HG03045 (cell line): ENCODE data around the gene CCDC183.
A peak's percentile ranks its signal among the peaks of the same experiment; 100 is the strongest.

Experiments used
- ATAC-seq: cut with Tn5 transposase; IDR thresholded peaks from one replicate; pipeline ENCODE4 v1.9.1; 2021; ENCODE audit warnings: mild to moderate bottlenecking, moderate library complexity; ENCODE audit not compliant: unreplicated experiment

The CCDC183 gene

GRCh38 chr9:136847826-136848392, 51.8 kb downstream of the CCDC183 start:
- no peak for ATAC-seq

GRCh38 chr9:136848393-136849037, 52.4 kb downstream of the CCDC183 start:
- ATAC-seq = peak; percentile 6

DNA sequence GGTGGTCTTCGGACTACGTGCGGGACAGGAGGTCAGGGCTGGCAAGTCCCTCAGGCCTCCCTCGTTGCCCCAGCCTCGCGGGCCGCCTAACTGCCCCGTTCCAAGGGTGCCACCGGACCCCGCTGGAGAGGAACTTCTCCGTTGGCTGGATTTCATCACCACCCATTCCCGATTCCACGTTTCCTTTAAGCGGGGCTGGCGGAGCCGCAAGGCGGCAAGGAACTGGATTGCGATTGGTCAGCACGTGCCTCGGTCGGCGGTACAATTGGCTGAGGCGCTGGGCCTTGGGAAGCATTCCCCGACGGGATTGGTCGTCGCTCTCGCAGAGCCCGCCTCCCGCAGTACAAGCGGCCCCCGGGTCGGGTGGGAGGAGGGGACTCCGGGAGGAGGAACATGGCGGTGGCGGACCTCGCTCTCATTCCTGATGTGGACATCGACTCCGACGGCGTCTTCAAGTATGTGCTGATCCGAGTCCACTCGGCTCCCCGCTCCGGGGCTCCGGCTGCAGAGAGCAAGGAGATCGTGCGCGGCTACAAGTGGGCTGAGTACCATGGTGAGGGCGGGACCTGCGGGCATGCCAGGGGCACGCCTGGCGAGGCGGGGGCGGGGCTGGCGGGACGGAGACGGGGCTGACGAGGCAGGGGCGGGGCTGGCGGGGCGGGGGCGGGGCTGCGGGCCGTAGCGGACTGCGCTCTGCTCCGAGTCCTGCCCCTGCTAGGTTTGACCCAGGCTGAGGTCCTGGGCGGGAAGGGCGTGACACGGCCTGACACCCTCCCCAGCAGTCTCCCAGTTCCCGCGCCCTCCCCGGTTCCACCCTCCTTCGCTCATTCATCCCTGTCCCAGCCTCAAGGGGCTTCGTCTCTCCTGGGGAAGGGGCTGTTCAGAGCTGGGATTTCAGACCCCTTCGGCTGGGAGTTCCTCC, 53.2 kb downstream of the CCDC183 start, which contains the start of gene PHPT1:
PHPT1 (plus strand) TSS at position 372 of the 922 bp plus-strand sequence; CDS start at position 394, 22 bp downstream.
- ATAC-seq = peak; percentile 78

GRCh38 chr9:136849960-136850865, 54.1 kb downstream of the CCDC183 start:
- no peak for ATAC-seq

GRCh38 chr9:136850866-136851775, 55.0 kb downstream of the CCDC183 start:
- no peak for ATAC-seq

- ATAC-seq = no peak
Observed at GRCh38 chr9:136851941-136852663, 56.0 kb downstream of the CCDC183 start, which contains the start of gene MAMDC4. Gene MAMDC4 (plus strand): TSS chr9:136852346. CDS start chr9:136852417, 71 bp downstream.

DNA sequence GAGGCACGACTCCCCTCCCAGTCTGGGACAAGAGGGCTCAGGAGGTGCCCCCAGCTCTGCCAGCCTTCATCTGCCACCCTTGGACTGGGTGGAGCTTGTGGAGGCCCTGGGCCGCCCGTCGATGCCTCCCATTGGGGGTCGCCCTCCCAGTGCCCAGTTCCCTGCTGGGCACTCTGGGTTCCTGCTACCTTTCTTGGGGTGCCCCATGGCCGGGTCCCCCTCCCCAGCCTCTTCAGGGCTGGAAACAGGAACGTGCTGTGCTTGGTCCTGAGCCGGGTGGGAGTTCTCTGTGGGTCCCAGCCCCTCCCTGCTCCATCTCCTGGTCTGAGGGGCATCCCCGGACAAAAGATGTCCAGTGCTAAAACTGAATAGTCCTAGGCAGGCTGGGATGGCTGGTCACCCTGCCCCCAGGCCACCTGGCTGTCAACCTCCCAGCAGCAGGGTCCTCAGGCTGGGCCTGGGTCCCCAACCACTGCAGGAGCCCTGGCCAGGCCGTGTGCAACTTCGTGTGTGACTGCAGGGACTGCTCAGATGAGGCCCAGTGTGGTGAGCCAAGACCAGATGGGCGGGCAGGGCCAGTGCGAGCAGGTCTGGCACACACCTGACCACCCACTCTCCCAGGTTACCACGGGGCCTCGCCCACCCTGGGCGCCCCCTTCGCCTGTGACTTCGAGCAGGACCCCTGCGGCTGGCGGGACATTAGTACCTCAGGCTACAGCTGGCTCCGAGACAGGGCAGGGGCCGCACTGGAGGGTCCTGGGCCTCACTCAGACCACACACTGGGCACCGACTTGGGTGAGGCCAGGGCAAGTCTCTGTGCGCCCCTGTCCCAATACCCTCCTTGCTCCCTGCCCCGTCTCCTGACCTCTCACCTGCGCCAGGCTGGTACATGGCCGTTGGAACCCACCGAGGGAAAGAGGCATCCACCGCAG, 56.8 kb downstream of the CCDC183 start:
- no peak for ATAC-seq

DNA sequence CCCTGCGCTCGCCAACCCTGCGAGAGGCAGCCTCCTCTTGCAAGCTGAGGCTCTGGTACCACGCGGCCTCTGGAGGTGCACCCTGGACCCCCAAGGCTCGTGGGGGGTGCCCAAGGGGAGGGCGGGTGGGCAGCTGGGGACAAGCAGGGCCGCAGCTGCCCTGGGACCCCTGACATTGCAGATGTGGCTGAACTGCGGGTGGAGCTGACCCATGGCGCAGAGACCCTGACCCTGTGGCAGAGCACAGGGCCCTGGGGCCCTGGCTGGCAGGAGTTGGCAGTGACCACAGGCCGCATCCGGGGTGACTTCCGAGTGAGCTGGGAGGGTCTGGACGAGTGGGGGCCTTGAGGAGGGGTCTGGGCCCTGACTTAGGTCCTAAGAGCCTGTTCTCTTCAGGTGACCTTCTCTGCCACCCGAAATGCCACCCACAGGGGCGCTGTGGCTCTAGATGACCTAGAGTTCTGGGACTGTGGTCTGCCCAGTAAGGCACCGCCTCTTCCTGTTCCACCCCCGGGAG, 57.5 kb downstream of the CCDC183 start:
- no peak for ATAC-seq

- ATAC-seq = no peak
Observed at GRCh38 chr9:136854113-136854841, 58.1 kb downstream of the CCDC183 start.

GRCh38 chr9:136854842-136855460, 58.8 kb downstream of the CCDC183 start:
- no peak for ATAC-seq

- no peak for ATAC-seq
Observed at GRCh38 chr9:136855461-136856078, 59.4 kb downstream of the CCDC183 start.

- no peak for ATAC-seq
Observed at GRCh38 chr9:136856079-136856476, 59.9 kb downstream of the CCDC183 start.

- ATAC-seq = no peak
Observed at GRCh38 chr9:136856541-136857141, 60.5 kb downstream of the CCDC183 start.

- ATAC-seq = no peak
Observed at GRCh38 chr9:136857166-136857565, 61.0 kb downstream of the CCDC183 start.
